ENCODE data around the gene SLC9A3. TPM values are rescaled to one million over a fixed set of nuclear protein-coding genes. Genes with fewer than 3 reads are reported as not detected.

Gene SLC9A3
- total and polyA plus RNA-seq, 3 experiments from 2014 or later, result 2.4 to 2.6 (median 2.5) TPM

DNA sequence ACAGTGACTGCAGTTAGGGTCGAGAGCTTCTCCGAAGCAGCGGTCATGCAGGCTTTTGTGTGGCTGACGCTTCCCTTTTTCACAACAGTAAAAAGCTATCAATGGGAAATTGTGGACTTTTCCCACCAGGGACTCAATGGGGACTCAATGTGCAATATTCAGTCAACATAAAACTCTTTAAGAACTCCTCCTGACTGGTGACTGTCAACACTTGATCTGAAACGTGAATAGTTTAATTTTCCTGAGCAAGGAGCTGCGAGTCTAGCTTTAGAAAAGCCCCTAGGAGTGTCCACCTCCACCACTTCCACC is 52.5 kb downstream of the SLC9A3 start:
- H3K36me3 ChIP-seq (ENCODE audit: insufficient read depth, low read length), result no peaks in the 10 kb centered on the region
- CTCF ChIA-PET, result no interaction called here
- H3K4me1 ChIP-seq (ENCODE audit: insufficient read depth, low read length), result peaks cover 21% of the 10 kb centered on the region
- Mint-ChIP-seq H3K4me3 (peak overlapping the region; percentile 76 to 95 (median 81)), H3K4me1 (peaks cover 7 to 32% (median 12%) of the 10 kb centered on the region in 3 donors), H3K9me3 (no peaks in the 10 kb centered on the region), H3K36me3 (peaks cover 0 to 21% (median 0%) of the 10 kb centered on the region in 3 donors), H3K27me3 (peaks cover 3 to 8% of the 10 kb centered on the region in 2 donors), H3K27ac (peak overlapping the region; percentile 35 to 89 (median 77))
- no peak for DNase-seq
- no peaks in the 10 kb centered on the region for H3K9me3 ChIP-seq (ENCODE audit: low read length)
- H3K27me3 ChIP-seq (ENCODE audit: insufficient read depth, low read length, poor library complexity, severe bottlenecking), result peaks cover 7% of the 10 kb centered on the region
- POLR2A ChIA-PET, result interaction anchor here (0.6 kb wide), 2 partner anchors 32 to 140 kb away, joined by 3 read pairs; partner anchors contain the start of gene CEP72
- H3K4me3 ChIP-seq (ENCODE audit: low read length), result peak overlapping the region; percentile 76
- H3K27ac ChIP-seq (ENCODE audit: low read depth, low read length), result peak overlapping the region; percentile 83

DNA sequence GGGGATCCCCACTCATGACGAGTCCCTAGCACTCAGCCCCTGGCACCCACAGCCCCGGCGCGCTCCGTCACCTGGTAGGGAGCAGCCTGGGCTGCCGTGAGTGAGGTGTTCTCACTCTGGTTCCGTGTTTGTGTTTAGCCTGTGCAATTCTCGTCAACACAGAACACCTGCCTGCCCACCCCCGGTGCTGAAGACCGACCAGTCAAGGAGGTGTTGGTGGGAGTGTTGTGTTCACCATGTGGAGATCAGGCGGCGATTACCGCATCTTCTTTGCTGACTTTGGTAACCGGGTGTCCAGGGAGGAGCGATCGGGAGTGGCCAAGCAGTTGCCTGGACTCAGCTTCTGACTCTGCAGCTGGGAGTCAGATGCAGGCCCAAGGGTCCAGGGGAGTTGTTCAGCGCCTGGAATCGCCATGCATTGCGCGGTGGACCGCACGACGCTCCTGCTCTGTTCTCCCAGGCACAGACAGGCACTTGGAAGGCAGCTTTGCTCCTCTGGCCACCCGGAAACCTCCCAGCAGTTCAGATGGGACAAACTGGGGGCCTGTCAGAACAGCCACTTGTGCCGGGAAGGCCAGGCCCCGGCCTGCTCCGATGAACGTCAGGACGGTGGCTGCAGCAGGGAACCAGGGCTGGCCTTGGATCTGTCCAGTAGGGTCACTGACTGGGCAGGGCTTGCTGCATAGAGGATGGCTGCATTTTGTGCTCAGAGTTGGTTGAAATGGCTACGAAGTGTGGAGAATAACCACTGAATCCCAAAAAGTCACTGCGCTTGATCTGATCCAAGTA is 53.1 kb downstream of the SLC9A3 start:
- H3K36me3 Mint-ChIP-seq, result peaks cover 0 to 25% (median 0%) of the 10 kb centered on the region in 3 donors
- H3K4me1 ChIP-seq (ENCODE audit: insufficient read depth, low read length), result peaks cover 21% of the 10 kb centered on the region
- peak overlapping the region; percentile 76 for H3K4me3 ChIP-seq (ENCODE audit: low read length)
- no peaks in the 10 kb centered on the region for H3K9me3 Mint-ChIP-seq
- H3K4me1 Mint-ChIP-seq, result peaks cover 7 to 32% (median 12%) of the 10 kb centered on the region in 3 donors
- H3K9me3 ChIP-seq (ENCODE audit: low read length), result no peaks in the 10 kb centered on the region
- peaks cover 7% of the 10 kb centered on the region for H3K27me3 ChIP-seq (ENCODE audit: insufficient read depth, low read length, poor library complexity, severe bottlenecking)
- peak overlapping the region; percentile 76 to 95 (median 81) for H3K4me3 Mint-ChIP-seq
- H3K27ac Mint-ChIP-seq, result peak overlapping the region; percentile 51 to 89 (median 77)
- peaks cover 3 to 7% of the 10 kb centered on the region in 2 donors for H3K27me3 Mint-ChIP-seq
- no peaks in the 10 kb centered on the region for H3K36me3 ChIP-seq (ENCODE audit: insufficient read depth, low read length)
- ChIA-PET CTCF (no interaction called here), POLR2A (interaction anchor here (0.6 kb wide), 1 partner anchor 31 kb away, joined by 3 read pairs; no protein-coding TSS in a partner anchor)
- peak in 1 of 5 donors; percentile 50 for DNase-seq
- H3K27ac ChIP-seq (ENCODE audit: low read depth, low read length), result peak overlapping the region; percentile 83

DNA sequence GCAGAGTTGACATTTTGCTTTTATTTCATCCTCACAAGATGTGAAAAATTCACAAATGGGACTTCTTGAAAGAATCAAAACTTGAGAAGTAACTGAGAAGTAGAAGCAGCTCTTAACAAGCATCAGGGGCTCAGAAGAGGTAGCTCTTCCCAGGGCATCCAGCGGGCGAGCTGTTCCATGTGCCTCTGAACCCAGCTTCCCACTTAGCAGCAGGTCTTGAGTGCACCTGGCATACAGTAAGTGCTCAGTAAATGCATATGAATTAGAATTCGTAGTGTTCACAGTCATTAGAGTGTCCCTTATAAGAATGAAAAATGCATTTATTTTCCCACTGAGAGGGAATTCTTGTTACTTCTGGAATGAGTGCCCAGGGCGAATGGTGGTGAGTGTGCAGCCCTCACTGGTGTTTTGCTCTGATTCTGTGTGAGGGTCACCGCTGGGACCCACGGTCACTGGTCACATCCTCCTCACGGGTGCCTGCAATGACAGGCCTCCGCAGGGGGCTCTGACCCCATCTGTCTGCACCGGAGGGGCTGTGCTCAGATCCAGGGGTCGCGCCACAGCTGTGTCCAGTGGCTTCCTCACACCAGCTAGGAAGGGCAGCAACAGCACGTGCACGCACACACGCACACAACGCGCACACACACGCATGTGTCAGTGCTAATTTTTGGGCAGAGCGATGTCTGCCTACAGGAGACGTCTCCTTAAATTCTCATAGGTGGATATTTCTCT is 54.3 kb downstream of the SLC9A3 start:
- no peaks in the 10 kb centered on the region for H3K9me3 ChIP-seq (ENCODE audit: low read length)
- Mint-ChIP-seq H3K9me3 (no peaks in the 10 kb centered on the region), H3K27ac (peak overlapping the region in 2 of 8 donors; percentile 32 to 81), H3K4me3 (no peak overlapping the region), H3K36me3 (peaks cover 0 to 28% (median 0%) of the 10 kb centered on the region in 3 donors), H3K27me3 (peaks cover 0 to 5% of the 10 kb centered on the region in 2 donors), H3K4me1 (peaks cover 7 to 29% (median 12%) of the 10 kb centered on the region in 3 donors)
- H3K4me3 ChIP-seq (ENCODE audit: low read length), result no peak overlapping the region
- no peaks in the 10 kb centered on the region for H3K36me3 ChIP-seq (ENCODE audit: insufficient read depth, low read length)
- peaks cover under 1% of the 10 kb centered on the region for H3K27me3 ChIP-seq (ENCODE audit: insufficient read depth, low read length, poor library complexity, severe bottlenecking)
- ChIA-PET POLR2A (no interaction called here), CTCF (no interaction called here)
- DNase-seq, result peak in 1 of 5 donors; percentile 41
- H3K27ac ChIP-seq (ENCODE audit: low read depth, low read length), result no peak overlapping the region
- H3K4me1 ChIP-seq (ENCODE audit: insufficient read depth, low read length), result peaks cover 19% of the 10 kb centered on the region

DNA sequence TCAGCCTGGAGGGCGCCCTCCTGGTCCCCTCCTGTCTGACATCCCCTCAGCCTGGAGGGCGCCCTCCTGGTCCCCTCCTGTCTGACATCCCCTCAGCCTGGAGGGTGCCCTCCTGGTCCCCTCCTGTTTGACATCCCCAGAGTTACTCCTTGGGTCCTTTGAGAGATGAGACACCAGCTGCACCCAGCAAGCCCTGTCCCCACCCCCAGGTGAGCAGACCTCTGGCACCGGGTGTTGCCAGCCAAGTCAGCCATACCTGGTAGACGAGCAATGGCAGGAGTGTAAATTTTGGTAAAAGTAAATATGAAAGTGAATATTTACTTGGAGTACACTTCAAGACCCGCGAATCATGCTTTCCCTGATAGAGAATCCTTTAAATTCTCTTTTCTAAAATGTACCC is 55.8 kb downstream of the SLC9A3 start:
- no peaks in the 10 kb centered on the region for H3K36me3 ChIP-seq (ENCODE audit: insufficient read depth, low read length)
- no peak overlapping the region for H3K4me3 ChIP-seq (ENCODE audit: low read length)
- no peaks in the 10 kb centered on the region for H3K27me3 Mint-ChIP-seq
- CTCF ChIA-PET, result no interaction called here
- no peak overlapping the region for H3K4me3 Mint-ChIP-seq
- POLR2A ChIA-PET, result no interaction called here
- no peaks in the 10 kb centered on the region for H3K9me3 Mint-ChIP-seq
- H3K27me3 ChIP-seq (ENCODE audit: insufficient read depth, low read length, poor library complexity, severe bottlenecking), result no peaks in the 10 kb centered on the region
- H3K4me1 ChIP-seq (ENCODE audit: insufficient read depth, low read length), result peaks cover 29% of the 10 kb centered on the region
- H3K4me1 Mint-ChIP-seq, result peaks cover 17 to 36% (median 17%) of the 10 kb centered on the region in 3 donors
- peak in 1 of 5 donors; percentile 35 for DNase-seq
- H3K27ac Mint-ChIP-seq, result peak overlapping the region in 2 of 8 donors; percentile 33 to 57
- no peaks in the 10 kb centered on the region for H3K9me3 ChIP-seq (ENCODE audit: low read length)
- peaks cover 0 to 31% (median 2%) of the 10 kb centered on the region in 3 donors for H3K36me3 Mint-ChIP-seq
- H3K27ac ChIP-seq (ENCODE audit: low read depth, low read length), result no peak overlapping the region

DNA sequence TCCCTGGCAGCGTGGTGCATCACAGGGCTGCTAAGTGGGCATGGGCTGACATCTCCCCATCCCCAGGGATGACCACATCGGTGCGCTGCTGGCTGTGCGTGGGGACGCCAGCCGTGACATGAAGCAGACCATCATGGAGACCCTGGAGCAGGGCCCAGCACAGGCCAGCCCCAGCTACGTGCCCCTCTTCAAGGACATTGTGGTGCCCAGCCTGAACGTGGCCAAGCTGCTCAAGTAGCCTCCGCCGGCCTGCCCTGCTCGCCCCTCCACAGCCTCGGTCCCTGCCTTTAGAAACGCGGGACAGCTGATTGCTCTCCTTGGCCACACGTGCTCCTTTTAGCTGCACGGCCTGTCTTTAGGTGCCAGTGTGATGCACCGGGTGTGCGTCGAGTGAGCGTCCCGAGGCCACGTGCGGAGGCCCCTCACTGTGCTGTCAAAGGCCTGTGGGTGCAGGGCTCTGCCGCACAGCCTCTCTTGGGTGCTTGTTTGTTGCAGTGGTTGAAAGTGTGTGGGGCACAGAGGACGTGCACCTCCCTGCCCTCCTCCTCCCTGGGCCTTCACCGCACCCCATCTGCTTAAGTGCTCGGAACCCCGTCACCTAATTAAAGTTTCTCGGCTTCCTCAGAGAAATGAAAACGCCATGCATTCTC is 57.5 kb downstream of the SLC9A3 start:
- peaks cover 0 to 44% (median 6%) of the 10 kb centered on the region in 3 donors for H3K36me3 Mint-ChIP-seq
- CTCF ChIA-PET, result no interaction called here

DNA sequence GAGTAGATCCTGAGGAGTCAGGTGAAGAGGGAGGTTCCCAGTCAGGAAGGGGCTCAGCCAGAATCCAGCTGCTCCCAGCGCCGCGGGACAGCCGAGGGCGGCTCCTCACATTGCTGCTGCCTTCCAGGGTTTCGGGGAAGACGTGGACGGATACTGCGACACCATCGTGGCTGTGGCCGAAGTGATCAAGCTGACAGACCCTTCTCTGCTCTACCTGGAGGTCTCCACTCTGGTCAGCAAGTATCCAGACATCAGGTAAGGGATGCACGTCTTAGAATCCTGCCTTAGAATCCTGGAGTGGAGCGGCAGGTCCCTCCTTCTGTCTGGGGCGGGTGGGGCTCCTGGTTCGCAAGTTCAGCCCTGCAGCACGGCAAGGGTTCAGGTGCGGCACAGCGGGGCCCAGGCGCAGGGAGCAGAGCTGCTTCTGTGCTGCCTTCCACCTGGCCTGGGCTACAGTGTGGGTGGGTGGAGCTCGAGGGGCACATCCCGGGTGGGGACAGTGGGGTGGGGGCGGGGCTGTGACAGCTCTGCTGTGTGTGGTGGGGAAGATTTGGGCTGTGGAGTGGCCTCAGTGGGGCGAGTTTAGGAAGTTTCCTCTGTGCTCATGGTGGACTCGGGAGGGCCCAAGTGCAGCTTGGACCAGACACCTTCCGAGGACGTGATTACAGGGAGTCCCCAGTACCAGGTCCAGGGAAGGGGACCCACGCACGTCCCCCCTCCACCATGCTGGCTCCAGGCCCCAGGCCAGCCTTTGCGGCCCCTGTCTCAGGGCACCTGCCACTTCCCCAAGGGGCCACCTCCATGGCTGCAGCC is 58.5 kb downstream of the SLC9A3 start:
- H3K27ac ChIP-seq (ENCODE audit: low read depth, low read length), result no peak overlapping the region
- H3K4me3 ChIP-seq (ENCODE audit: low read length), result no peak overlapping the region
- no peaks in the 10 kb centered on the region for H3K9me3 ChIP-seq (ENCODE audit: low read length)
- H3K27me3 ChIP-seq (ENCODE audit: insufficient read depth, low read length, poor library complexity, severe bottlenecking), result no peaks in the 10 kb centered on the region
- H3K4me1 Mint-ChIP-seq, result peaks cover 9 to 26% (median 10%) of the 10 kb centered on the region in 3 donors
- ChIA-PET CTCF (interaction anchor here (2.9 kb wide), 1 partner anchor 19 kb away, joined by 15 read pairs; no protein-coding TSS in a partner anchor), POLR2A (no interaction called here)
- no peak overlapping the region for H3K4me3 Mint-ChIP-seq
- H3K27me3 Mint-ChIP-seq, result no peaks in the 10 kb centered on the region
- H3K36me3 ChIP-seq (ENCODE audit: insufficient read depth, low read length), result peaks cover 5% of the 10 kb centered on the region
- H3K36me3 Mint-ChIP-seq, result peaks cover 0 to 45% (median 9%) of the 10 kb centered on the region in 3 donors
- peaks cover 17% of the 10 kb centered on the region for H3K4me1 ChIP-seq (ENCODE audit: insufficient read depth, low read length)
- peak in 1 of 5 donors; percentile 37 for DNase-seq
- H3K9me3 Mint-ChIP-seq, result no peaks in the 10 kb centered on the region
- peak overlapping the region in 3 of 8 donors; percentile 15 to 84 (median 17) for H3K27ac Mint-ChIP-seq

More for the DNA sequence above, 57.5 kb downstream of the SLC9A3 start:
- POLR2A ChIA-PET, result no interaction called here
- no peak overlapping the region for H3K27ac ChIP-seq (ENCODE audit: low read depth, low read length)
- no peaks in the 10 kb centered on the region for H3K27me3 ChIP-seq (ENCODE audit: insufficient read depth, low read length, poor library complexity, severe bottlenecking)
- peak overlapping the region in 1 of 8 donors; percentile 84 for H3K27ac Mint-ChIP-seq
- no peaks in the 10 kb centered on the region for H3K9me3 Mint-ChIP-seq
- no peaks in the 10 kb centered on the region for H3K27me3 Mint-ChIP-seq
- peaks cover 5% of the 10 kb centered on the region for H3K36me3 ChIP-seq (ENCODE audit: insufficient read depth, low read length)
- peak in 1 of 5 donors; percentile 35 for DNase-seq
- no peaks in the 10 kb centered on the region for H3K9me3 ChIP-seq (ENCODE audit: low read length)
- H3K4me3 Mint-ChIP-seq, result no peak overlapping the region
- peaks cover 26% of the 10 kb centered on the region for H3K4me1 ChIP-seq (ENCODE audit: insufficient read depth, low read length)
- peaks cover 14 to 36% (median 14%) of the 10 kb centered on the region in 3 donors for H3K4me1 Mint-ChIP-seq
- H3K4me3 ChIP-seq (ENCODE audit: low read length), result no peak overlapping the region

DNA sequence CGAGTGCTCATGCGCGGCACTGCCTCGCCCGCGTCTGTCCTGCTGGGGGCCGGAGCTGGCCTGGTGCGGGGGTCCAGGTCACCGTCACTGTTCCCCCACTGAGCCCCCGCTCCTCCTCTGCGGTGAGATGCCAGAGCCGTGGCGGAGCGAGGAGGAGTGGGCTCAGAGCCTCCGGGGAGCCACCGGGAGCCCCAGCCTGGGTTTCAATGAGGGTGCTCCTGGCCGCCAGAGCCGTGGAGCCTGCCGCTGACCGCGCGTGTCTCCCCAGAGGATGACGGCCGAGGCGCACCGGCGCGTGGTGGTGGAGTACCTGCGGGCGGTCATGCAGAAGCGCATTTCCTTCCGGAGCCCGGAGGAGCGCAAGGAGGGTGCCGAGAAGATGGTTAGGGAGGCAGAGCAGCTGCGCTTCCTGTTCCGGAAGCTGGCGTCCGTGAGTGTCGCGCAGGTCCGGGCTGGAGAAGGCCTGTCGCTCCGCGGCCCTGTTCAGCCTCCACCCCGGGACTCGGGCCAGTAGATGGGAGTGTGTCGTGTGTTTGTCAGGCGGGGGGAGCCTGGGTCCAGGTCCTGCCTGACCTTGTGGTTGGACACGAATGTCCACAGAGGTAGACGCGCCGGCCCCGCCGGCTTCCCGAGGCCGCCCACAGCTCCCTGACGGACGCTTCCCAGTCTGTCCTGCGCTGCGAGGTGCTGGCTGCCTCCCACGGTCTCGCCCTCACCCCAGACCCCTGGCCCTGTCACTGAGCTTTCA is 59.2 kb downstream of the SLC9A3 start:
- CTCF ChIA-PET, result interaction anchor here (2.9 kb wide), 1 partner anchor 18 kb away, joined by 15 read pairs; no protein-coding TSS in a partner anchor
- peaks cover 8 to 19% (median 10%) of the 10 kb centered on the region in 3 donors for H3K4me1 Mint-ChIP-seq

More for the DNA sequence above, 59.2 kb downstream of the SLC9A3 start:
- H3K36me3 Mint-ChIP-seq, result peaks cover 0 to 48% (median 11%) of the 10 kb centered on the region in 3 donors
- H3K4me3 ChIP-seq (ENCODE audit: low read length), result no peak overlapping the region
- peak overlapping the region in 1 of 7 donors; percentile 41 for H3K4me3 Mint-ChIP-seq
- DNase-seq, result peak in 1 of 5 donors; percentile 49
- no peak overlapping the region for H3K27ac ChIP-seq (ENCODE audit: low read depth, low read length)
- POLR2A ChIA-PET, result no interaction called here
- peaks cover 12% of the 10 kb centered on the region for H3K36me3 ChIP-seq (ENCODE audit: insufficient read depth, low read length)
- no peaks in the 10 kb centered on the region for H3K27me3 ChIP-seq (ENCODE audit: insufficient read depth, low read length, poor library complexity, severe bottlenecking)
- H3K27ac Mint-ChIP-seq, result peak overlapping the region in 3 of 8 donors; percentile 17 to 90 (median 76)
- H3K27me3 Mint-ChIP-seq, result no peaks in the 10 kb centered on the region
- no peaks in the 10 kb centered on the region for H3K9me3 ChIP-seq (ENCODE audit: low read length)
- peaks cover 17% of the 10 kb centered on the region for H3K4me1 ChIP-seq (ENCODE audit: insufficient read depth, low read length)
- no peaks in the 10 kb centered on the region for H3K9me3 Mint-ChIP-seq
